Measurements from ENCODE around the gene DYRK3.

- TF ChIP-seq CTCF (IDR thresholded peaks at IDR 0.05; ENCODE audit: borderline replicate concordance, extremely low read depth, low read length, poor library complexity, severe bottlenecking), result no peak
- TF ChIP-seq EZH2 (IDR thresholded peaks at IDR 0.05; ENCODE audit: borderline replicate concordance, low read depth, low read length, severe bottlenecking), result no peak
Observed at GRCh38 chr1:206690516-206690915, 55.2 kb downstream of the DYRK3 start.

Data from DND-41 (cell line).